Liver (tissue), 9 donors: ENCODE data around the gene GPR146. TPM values are rescaled to one million over a fixed set of nuclear protein-coding genes. Genes with fewer than 3 reads are reported as not detected.

Experiments used
- DNase-seq: peaks from one replicate; pipeline ENCODE4 v3.0.0-alpha.2; 2017; ENCODE audit warnings: low spot score
- H3K27ac ChIP-seq, 2 donors: one replicate each; pipeline ENCODE4 v1.7.0; 2013; ENCODE audit warnings: inconsistent platforms in 2 of 2, low read length in 2 of 2, control low read depth in 1 of 2, low read depth in 1 of 2, mild to moderate bottlenecking in 1 of 2
- H3K27me3 ChIP-seq, 4 donors: one replicate each; pipeline versions ENCODE4 v1.6.1 to v1.7.0; 2013; ENCODE audit warnings: low read length in 3 of 4, inconsistent platforms in 1 of 4, mild to moderate bottlenecking in 1 of 4, moderate library complexity in 1 of 4; ENCODE audit not compliant: control insufficient read depth in 4 of 4, insufficient read depth in 4 of 4
- H3K36me3 ChIP-seq, 4 donors: one replicate each; pipeline versions ENCODE4 v1.6.1 to v1.7.0; 2013; ENCODE audit warnings: low read length in 3 of 4, mild to moderate bottlenecking in 3 of 4, low read depth in 1 of 4, moderate library complexity in 1 of 4; ENCODE audit not compliant: control insufficient read depth in 4 of 4, insufficient read depth in 3 of 4
- H3K4me1 ChIP-seq, 4 donors: one replicate each; pipeline versions ENCODE4 v1.6.1 to v1.7.0; 2013; ENCODE audit warnings: low read length in 3 of 4, mild to moderate bottlenecking in 3 of 4, moderate library complexity in 1 of 4; ENCODE audit not compliant: control insufficient read depth in 4 of 4, insufficient read depth in 4 of 4
- H3K4me3 ChIP-seq, 3 donors: one replicate each; pipeline versions ENCODE4 v1.6.1 to v1.7.0; 2013; ENCODE audit warnings: low read length in 3 of 3, control low read depth in 1 of 3, low read depth in 1 of 3, mild to moderate bottlenecking in 1 of 3
- H3K9ac ChIP-seq, 2 donors: one replicate each; pipeline ENCODE4 v1.7.0; 2013; ENCODE audit warnings: low read length in 2 of 2, mild to moderate bottlenecking in 2 of 2, moderate library complexity in 2 of 2, control low read depth in 1 of 2, low read depth in 1 of 2
- H3K9me3 ChIP-seq, 4 donors: one replicate each; pipeline versions ENCODE4 v1.6.1 to v1.7.0; 2013; ENCODE audit warnings: low read length in 3 of 4; ENCODE audit not compliant: control insufficient read depth in 4 of 4
- CTCF ChIP-seq: fragments of 150-350 bp; IDR thresholded peaks from 2 replicates; pipeline ENCODE4 v1.5.1; 2017; ENCODE audit warnings: improper control_type of control experiment, low read depth, low read length; ENCODE audit not compliant: missing input control
- EGR1 ChIP-seq, 2 donors: IDR thresholded peaks; 2 replicates each; pipeline ENCODE4 v1.6.1; 2016 to 2018; ENCODE audit warnings: antibody characterized with exemption in 2 of 2, low read depth in 2 of 2
- FOXA1 ChIP-seq: IDR thresholded peaks from 2 replicates; pipeline ENCODE4 v1.6.1; 2016; ENCODE audit warnings: antibody characterized with exemption
- GABPA ChIP-seq, 2 donors: IDR thresholded peaks in 1 of 2; conservative IDR thresholded peaks in 1 of 2; 2 replicates each; pipeline ENCODE4 v1.6.1; 2016; ENCODE audit warnings: antibody characterized with exemption in 2 of 2, mild to moderate bottlenecking in 1 of 2, moderate library complexity in 1 of 2
- HNF4A ChIP-seq, 2 donors: conservative IDR thresholded peaks; 2 replicates each; pipeline ENCODE4 v1.6.1; 2016; ENCODE audit warnings: antibody characterized with exemption in 2 of 2, mild to moderate bottlenecking in 2 of 2
- HNF4G ChIP-seq: IDR thresholded peaks from 2 replicates; pipeline ENCODE4 v1.6.1; 2016; ENCODE audit warnings: antibody characterized with exemption
- JUND ChIP-seq, 2 donors: IDR thresholded peaks; 2 replicates each; pipeline ENCODE4 v1.6.1; 2016; ENCODE audit warnings: antibody characterized with exemption in 2 of 2
- MAX ChIP-seq: IDR thresholded peaks from 2 replicates; pipeline ENCODE4 v1.6.1; 2016; ENCODE audit warnings: antibody characterized with exemption
- NR2F2 ChIP-seq: IDR thresholded peaks from 2 replicates; pipeline ENCODE4 v1.6.1; 2016; ENCODE audit warnings: antibody characterized with exemption
- RAD21 ChIP-seq, 2 donors: IDR thresholded peaks; 2 replicates each; pipeline ENCODE4 v1.6.1; 2016; ENCODE audit warnings: antibody characterized with exemption in 2 of 2, mild to moderate bottlenecking in 2 of 2
- REST ChIP-seq: IDR thresholded peaks from 2 replicates; pipeline ENCODE4 v1.6.1; 2016; ENCODE audit warnings: antibody characterized with exemption, mild to moderate bottlenecking
- RXRA ChIP-seq, 2 donors: IDR thresholded peaks; 2 replicates each; pipeline ENCODE4 v1.6.1; 2017 to 2018; ENCODE audit warnings: antibody characterized with exemption in 2 of 2, mild to moderate bottlenecking in 1 of 2
- SP1 ChIP-seq: IDR thresholded peaks from 2 replicates; pipeline ENCODE4 v1.6.1; 2018; ENCODE audit warnings: antibody characterized with exemption, mild to moderate bottlenecking
- YY1 ChIP-seq: IDR thresholded peaks from 2 replicates; pipeline ENCODE4 v1.6.1; 2016; ENCODE audit warnings: antibody characterized with exemption, mild to moderate bottlenecking
- WGBS: extraction: QIAGEN DNeasy Blood & Tissue Kit; methylation state at CpG from one replicate; pipeline ENCODE4 v1.1.7; 2013; 5-methylcytosine and 5-hydroxymethylcytosine counted together
- polyA plus RNA-seq, 2 donors: library from polyadenylated mRNA; stranded (reverse) in 1 of 2; unstranded in 1 of 2; fragments of 200-250 nt in 1 of 2; fragments of >200 nt in 1 of 2; fragmentation: Nextera tagmentation in 1 of 2; extraction: Ambion mirVana in 1 of 2; gene quantifications; one replicate each; pipeline versions ENCODE4 v1.2.1 to v1.2.3, GENCODE V29; 2013 to 2015
- total RNA-seq, 2 donors: library from RNA; depleted of rRNA; stranded (reverse); fragments of >200 nt; gene quantifications; one replicate each; pipeline ENCODE4 v1.2.3, GENCODE V29; 2014
- donor health status: healthy.
- donor health status: healthy.
- donor health status: healthy.
- donor health status: healthy.
- donor health status: healthy.

GPR146 gene
- total and polyA plus RNA-seq, 4 donors = 15.5 to 33.5 (median 26.7) TPM

GRCh38 chr7:1094870-1095269 is 50.5 kb downstream of the GPR146 start:
- peaks cover 0 to 4% (median 0%) of the 10 kb centered on the region in 4 donors for H3K36me3 ChIP-seq
- H3K27ac ChIP-seq = no peak overlapping the region
- no peak overlapping the region for H3K4me3 ChIP-seq
- DNase-seq = no peak
- no peak for TF ChIP-seq RAD21 (IDR thresholded peaks at IDR 0.05)
- TF ChIP-seq JUND (IDR thresholded peaks at IDR 0.05) = no peak
- TF ChIP-seq NR2F2 = no peak
- no peak for TF ChIP-seq EGR1 (IDR thresholded peaks at IDR 0.05; ENCODE audit: low read depth in 2 of 2)
- TF ChIP-seq REST = no peak
- no peak for TF ChIP-seq SP1
- TF ChIP-seq MAX = no peak
- TF ChIP-seq HNF4A (conservative IDR thresholded peaks at IDR 0.05) = no peak
- TF ChIP-seq HNF4G = no peak
- H3K27me3 ChIP-seq = no peaks in the 10 kb centered on the region
- 94% methylated on average over 14 of the region's 14 CpGs for WGBS
- no peak overlapping the region for H3K9ac ChIP-seq
- H3K9me3 ChIP-seq = no peaks in the 10 kb centered on the region
- peaks cover 9 to 50% (median 29%) of the 10 kb centered on the region in 4 donors for H3K4me1 ChIP-seq

- Histone ChIP-seq H3K27me3 (no peaks in the 10 kb centered on the region), H3K9me3 (no peaks in the 10 kb centered on the region), H3K4me3 (no peak overlapping the region), H3K27ac (peak overlapping the region; percentile 47 to 77), H3K9ac (no peak overlapping the region), H3K36me3 (peaks cover 0 to 4% (median 0%) of the 10 kb centered on the region in 4 donors), H3K4me1 (peaks cover 9 to 57% (median 31%) of the 10 kb centered on the region in 4 donors)
- WGBS = 62% methylated on average over 23 of the region's 23 CpGs
- no peak for DNase-seq
- no peak for TF ChIP-seq REST
- no peak for TF ChIP-seq RXRA (IDR thresholded peaks at IDR 0.05)
- no peak for TF ChIP-seq EGR1 (IDR thresholded peaks at IDR 0.05; ENCODE audit: low read depth in 2 of 2)
- TF ChIP-seq JUND (IDR thresholded peaks at IDR 0.05) = no peak
- TF ChIP-seq HNF4G = no peak
- no peak for TF ChIP-seq MAX
- no peak for TF ChIP-seq HNF4A (conservative IDR thresholded peaks at IDR 0.05)
- TF ChIP-seq CTCF = no peak
- TF ChIP-seq YY1 = no peak
- TF ChIP-seq NR2F2 = no peak
- TF ChIP-seq FOXA1 = no peak
- TF ChIP-seq GABPA (IDR thresholded peaks at IDR 0.05 in 1 of 2, conservative IDR thresholded peaks at IDR 0.05 in 1 of 2) = no peak
- TF ChIP-seq RAD21 (IDR thresholded peaks at IDR 0.05) = no peak
These were observed 51.3 kb downstream of the GPR146 start for GRCh38 chr7:1095621-1096155.
